Transverse colon (tissue), 4 donors: ENCODE data around the gene TSPAN6. TPM values are rescaled to one million over a fixed set of nuclear protein-coding genes. Genes with fewer than 3 reads are reported as not detected.

Experiments
- DNase-seq: peaks from one replicate; pipeline ENCODE4 v3.0.0-alpha.2; 2019
- H3K27ac ChIP-seq, 4 donors: fragments of 200-600 bp; sonication (generic); 2 replicates each; pipeline ENCODE4 v1.5.1; 2016 to 2018; ENCODE audit warnings: inconsistent platforms in 4 of 4
- H3K27me3 ChIP-seq: fragments of 200-600 bp; sonication (generic); 2 replicates; pipeline ENCODE4 v1.5.1; 2017; ENCODE audit warnings: inconsistent platforms
- H3K36me3 ChIP-seq, 4 donors: fragments of 200-600 bp; sonication (generic); 2 replicates each; pipeline ENCODE4 v1.5.1; 2017 to 2019; ENCODE audit warnings: inconsistent platforms in 4 of 4
- H3K4me1 ChIP-seq, 4 donors: fragments of 200-600 bp; sonication (generic); 2 replicates each; pipeline ENCODE4 v1.5.1; 2017 to 2020; ENCODE audit warnings: inconsistent platforms in 4 of 4
- H3K4me3 ChIP-seq, 4 donors: fragments of 200-600 bp; sonication (generic); 1 replicate in 1 of 4; 2 replicates in 3 of 4; pipeline versions ENCODE4 v1.5.1 to v1.6.1; 2017 to 2019; ENCODE audit warnings: inconsistent platforms in 4 of 4
- H3K9me3 ChIP-seq, 2 donors: fragments of 200-600 bp; sonication (generic); 2 replicates each; pipeline ENCODE4 v1.5.1; 2017 to 2019; ENCODE audit warnings: inconsistent platforms in 2 of 2
- EP300 ChIP-seq: sonication (generic); formaldehyde crosslinking; IDR thresholded peaks from one replicate; pipeline ENCODE4 v1.6.1; 2017; ENCODE audit warnings: antibody characterized with exemption, low read depth
- POLR2A ChIP-seq: fragments of 450-650 bp; IDR thresholded peaks from one replicate; pipeline ENCODE4 v1.6.1; 2016; ENCODE audit warnings: antibody characterized with exemption, mild to moderate bottlenecking, moderate library complexity
- POLR2AphosphoS5 ChIP-seq, 3 donors: sonication (generic); formaldehyde crosslinking; IDR thresholded peaks; one replicate each; pipeline ENCODE4 v1.6.1; 2016; ENCODE audit warnings: antibody characterized with exemption in 3 of 3
- WGBS, 2 donors: methylation state at CpG; one replicate each; pipeline ENCODE4 v1.1.5; 2018; ENCODE audit warnings: low coverage in 1 of 2; 5-methylcytosine and 5-hydroxymethylcytosine counted together
- in situ Hi-C, 4 donors: fragments of 200-750 bp; cut with MboI; loops; one replicate each; pipeline versions ENCODE4 v1.15.0 to v1.15.1; 2017; ENCODE audit warnings: low sequenced_read_pairs in 3 of 4, low pct_ligation_motif_present in 1 of 4, low pct_unique_long_range_greater_than_20kb in 1 of 4
- intact Hi-C: fragments of 100-400 bp; cut with DNase I; formaldehyde crosslinking; loops from one replicate; pipeline ENCODE4 v1.15.1; 2023; ENCODE audit warnings: low total_unique reads
- total RNA-seq, 4 donors: library from RNA; depleted of rRNA; stranded (reverse); fragments of >200 nt; gene quantifications; one replicate each; pipeline ENCODE4 v1.1.0, GENCODE V29; 2016
- TF ChIP-seq, protein P1 (sequence below), 5 experiments: fragments of 200-600 bp in 3 of 5; fragments of 450-650 bp in 2 of 5; sonication (generic) in 3 of 5; IDR thresholded peaks; 1 replicate in 2 of 5; 2 replicates in 3 of 5; pipeline ENCODE4 v1.5.1; 2016 to 2017; ENCODE audit warnings: antibody characterized with exemption in 5 of 5, inconsistent platforms in 3 of 5, mild to moderate bottlenecking in 2 of 5, moderate library complexity in 1 of 5

Gene TSPAN6
- total RNA-seq, 4 donors from 2014 or later, result 16.7 to 114 (median 70.3) TPM

DNA sequence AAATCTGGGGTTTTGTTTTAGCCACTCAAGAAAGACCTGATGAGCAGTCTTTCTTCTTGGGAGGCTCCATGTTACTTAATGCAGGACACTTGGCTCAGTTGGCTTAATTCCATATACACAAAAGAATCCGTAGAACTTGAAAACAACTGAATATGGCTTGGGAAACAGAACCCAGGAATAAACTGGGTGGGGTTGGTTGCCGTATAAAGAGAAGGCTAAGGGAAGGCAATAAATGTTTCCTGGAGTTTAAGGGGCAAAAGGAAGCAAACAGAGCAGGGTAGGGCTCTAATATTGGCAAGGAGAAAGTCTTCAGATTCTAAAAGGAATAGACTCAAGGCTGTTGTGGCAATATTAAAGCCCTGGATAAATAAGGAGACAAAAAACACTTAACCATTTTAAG, 43.5 kb downstream of the TSPAN6 start:
- H3K36me3 ChIP-seq, result no peaks in the 10 kb centered on the region
- H3K4me1 ChIP-seq, result peaks cover 0 to 29% (median 2%) of the 10 kb centered on the region in 4 donors
- peak overlapping the region in 3 of 4 donors; percentile 44 to 67 (median 63) for H3K27ac ChIP-seq
- H3K4me3 ChIP-seq, result no peak overlapping the region
- TF ChIP-seq, protein P1, sequence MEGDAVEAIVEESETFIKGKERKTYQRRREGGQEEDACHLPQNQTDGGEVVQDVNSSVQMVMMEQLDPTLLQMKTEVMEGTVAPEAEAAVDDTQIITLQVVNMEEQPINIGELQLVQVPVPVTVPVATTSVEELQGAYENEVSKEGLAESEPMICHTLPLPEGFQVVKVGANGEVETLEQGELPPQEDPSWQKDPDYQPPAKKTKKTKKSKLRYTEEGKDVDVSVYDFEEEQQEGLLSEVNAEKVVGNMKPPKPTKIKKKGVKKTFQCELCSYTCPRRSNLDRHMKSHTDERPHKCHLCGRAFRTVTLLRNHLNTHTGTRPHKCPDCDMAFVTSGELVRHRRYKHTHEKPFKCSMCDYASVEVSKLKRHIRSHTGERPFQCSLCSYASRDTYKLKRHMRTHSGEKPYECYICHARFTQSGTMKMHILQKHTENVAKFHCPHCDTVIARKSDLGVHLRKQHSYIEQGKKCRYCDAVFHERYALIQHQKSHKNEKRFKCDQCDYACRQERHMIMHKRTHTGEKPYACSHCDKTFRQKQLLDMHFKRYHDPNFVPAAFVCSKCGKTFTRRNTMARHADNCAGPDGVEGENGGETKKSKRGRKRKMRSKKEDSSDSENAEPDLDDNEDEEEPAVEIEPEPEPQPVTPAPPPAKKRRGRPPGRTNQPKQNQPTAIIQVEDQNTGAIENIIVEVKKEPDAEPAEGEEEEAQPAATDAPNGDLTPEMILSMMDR (IDR thresholded peaks at IDR 0.05), result no peak
- TF ChIP-seq EP300 (no peak), POLR2A (no peak), POLR2AphosphoS5 (IDR thresholded peaks at IDR 0.05) (no peak)
- DNase-seq, result no peak
- intact Hi-C loops (no loop called here), in situ Hi-C loops (no loop called here)
- WGBS, 2 donors, result 22 to 29% methylated on average over 2 of the region's 2 CpGs
- H3K27me3 ChIP-seq, result no peaks in the 10 kb centered on the region
- no peaks in the 10 kb centered on the region for H3K9me3 ChIP-seq

DNA sequence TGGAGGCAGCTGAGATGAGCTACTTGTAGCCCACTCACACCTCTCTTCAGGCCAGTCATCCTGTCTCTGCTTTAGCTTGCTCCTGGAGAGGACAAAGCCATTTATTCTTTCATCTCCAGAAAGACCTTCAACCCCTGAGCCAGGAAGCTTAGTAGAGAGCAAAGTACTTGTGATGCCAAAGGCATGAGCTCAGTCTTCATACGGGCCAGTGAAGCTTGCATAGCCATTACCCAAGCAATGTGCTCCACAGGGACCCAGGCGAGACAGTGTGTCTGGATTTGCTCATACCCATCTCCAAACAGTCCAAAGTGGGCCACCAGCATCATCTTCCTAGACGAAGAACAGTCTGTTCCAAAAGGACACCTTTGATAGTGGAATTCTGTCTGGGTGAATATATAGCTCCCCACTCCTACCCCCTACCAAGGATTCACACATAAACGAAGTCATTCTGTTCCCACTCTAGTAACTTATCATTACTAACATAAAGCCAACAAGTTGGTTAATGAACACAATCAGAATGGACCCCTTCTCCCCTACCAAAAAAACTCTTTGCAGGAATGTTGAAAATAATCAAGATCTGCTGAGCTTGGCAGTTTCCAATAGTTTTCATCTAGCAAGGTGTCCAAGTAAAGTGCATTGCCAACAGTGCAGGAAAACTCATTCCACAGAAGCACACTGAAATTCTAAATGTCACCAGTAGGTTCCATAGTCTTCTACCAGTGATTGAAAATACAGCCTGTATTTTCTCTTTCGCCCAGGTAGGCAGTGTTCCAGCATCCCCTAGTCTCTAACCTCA, 45.2 kb downstream of the TSPAN6 start:
- H3K36me3 ChIP-seq, result no peaks in the 10 kb centered on the region
- H3K27me3 ChIP-seq, result no peaks in the 10 kb centered on the region
- no peak for TF ChIP-seq POLR2A
- no peak for TF ChIP-seq POLR2AphosphoS5 (IDR thresholded peaks at IDR 0.05)
- TF ChIP-seq, protein P1 (IDR thresholded peaks at IDR 0.05), result no peak
- TF ChIP-seq EP300, result no peak
- no peak for DNase-seq
- peaks cover 0 to 30% (median 2%) of the 10 kb centered on the region in 4 donors for H3K4me1 ChIP-seq
- no peak overlapping the region for H3K27ac ChIP-seq
- intact Hi-C loops, result no loop called here
- no peak overlapping the region for H3K4me3 ChIP-seq
- in situ Hi-C loops, result no loop called here
- WGBS, 2 donors, result 63% methylated on average over 5 of the region's 5 CpGs; no CpG with 5 or more reads in 1 of the 2 donors
- no peaks in the 10 kb centered on the region for H3K9me3 ChIP-seq

DNA sequence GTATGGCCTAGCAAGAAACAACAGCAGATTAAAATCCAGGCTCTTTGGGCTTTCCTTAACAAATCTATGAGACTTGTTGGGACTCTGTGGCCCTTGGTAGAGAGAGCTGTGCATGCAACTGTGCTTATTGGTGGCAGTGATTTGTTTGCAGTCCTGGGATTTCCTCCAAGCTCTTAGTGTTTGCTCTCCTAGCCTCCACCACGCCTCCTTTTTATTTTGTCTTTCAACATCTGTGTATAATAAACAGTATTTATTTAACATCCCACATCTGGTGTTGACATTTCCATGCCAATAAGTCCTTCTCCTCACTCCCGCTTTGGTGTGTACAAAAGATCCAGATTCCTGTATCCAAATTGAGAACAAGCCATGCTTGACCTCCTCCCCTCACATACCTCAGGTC, 48.7 kb downstream of the TSPAN6 start:
- DNase-seq, result peak; percentile 15
- in situ Hi-C loops (no loop called here), intact Hi-C loops (no loop called here)
- no peaks in the 10 kb centered on the region for H3K9me3 ChIP-seq
- peaks cover 0 to 24% (median 0%) of the 10 kb centered on the region in 4 donors for H3K4me1 ChIP-seq
- no peaks in the 10 kb centered on the region for H3K27me3 ChIP-seq
- 23% methylated on average over 2 of the region's 2 CpGs; no CpG with 5 or more reads in 1 of the 2 donors for WGBS, 2 donors
- no peak overlapping the region for H3K4me3 ChIP-seq
- H3K36me3 ChIP-seq, result no peaks in the 10 kb centered on the region
- H3K27ac ChIP-seq, result peak overlapping the region in 1 of 4 donors; percentile 12
- no peak for TF ChIP-seq POLR2AphosphoS5 (IDR thresholded peaks at IDR 0.05)
- TF ChIP-seq, protein P1 (IDR thresholded peaks at IDR 0.05), result no peak
- TF ChIP-seq EP300, result no peak
- TF ChIP-seq POLR2A, result no peak

DNA sequence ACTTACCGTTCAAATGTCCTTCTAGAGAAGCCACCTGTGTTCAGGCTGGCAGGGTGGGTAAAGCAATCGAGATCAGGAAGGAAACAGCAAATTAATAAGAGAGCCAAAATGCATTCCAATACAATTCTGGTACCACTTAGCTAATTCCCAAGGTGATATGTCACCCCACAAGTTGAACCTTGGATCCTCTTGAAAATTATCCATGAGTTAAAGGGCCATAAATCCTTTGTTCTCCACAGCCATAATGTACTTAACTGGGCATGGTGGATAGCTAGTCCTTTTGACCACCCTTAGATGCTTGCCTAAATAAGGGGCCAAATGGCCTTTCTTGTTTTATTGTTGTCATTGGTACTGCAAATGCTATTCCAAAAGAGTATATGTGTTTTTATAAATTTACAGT, 49.9 kb downstream of the TSPAN6 start:
- TF ChIP-seq, protein P1 (IDR thresholded peaks at IDR 0.05), result no peak
- TF ChIP-seq POLR2A (no peak), EP300 (no peak), POLR2AphosphoS5 (IDR thresholded peaks at IDR 0.05) (no peak)
- intact Hi-C loops, result no loop called here
- H3K4me3 ChIP-seq, result no peak overlapping the region
- 44% methylated on average over 2 of the region's 2 CpGs for WGBS, 2 donors
- H3K4me1 ChIP-seq, result peaks cover 0 to 14% (median 0%) of the 10 kb centered on the region in 4 donors
- H3K9me3 ChIP-seq, result no peaks in the 10 kb centered on the region
- H3K36me3 ChIP-seq, result no peaks in the 10 kb centered on the region
- no peak overlapping the region for H3K27ac ChIP-seq
- in situ Hi-C loops, result no loop called here
- H3K27me3 ChIP-seq, result no peaks in the 10 kb centered on the region
- DNase-seq, result no peak
